HG02798 (cell line): ENCODE results near the gene ARHGAP27.

Source experiments
- ATAC-seq: cut with Tn5 transposase; IDR thresholded peaks from one replicate; pipeline ENCODE4 v1.9.1; 2021; ENCODE audit warnings: mild to moderate bottlenecking; ENCODE audit not compliant: unreplicated experiment, poor library complexity

Gene ARHGAP27

DNA sequence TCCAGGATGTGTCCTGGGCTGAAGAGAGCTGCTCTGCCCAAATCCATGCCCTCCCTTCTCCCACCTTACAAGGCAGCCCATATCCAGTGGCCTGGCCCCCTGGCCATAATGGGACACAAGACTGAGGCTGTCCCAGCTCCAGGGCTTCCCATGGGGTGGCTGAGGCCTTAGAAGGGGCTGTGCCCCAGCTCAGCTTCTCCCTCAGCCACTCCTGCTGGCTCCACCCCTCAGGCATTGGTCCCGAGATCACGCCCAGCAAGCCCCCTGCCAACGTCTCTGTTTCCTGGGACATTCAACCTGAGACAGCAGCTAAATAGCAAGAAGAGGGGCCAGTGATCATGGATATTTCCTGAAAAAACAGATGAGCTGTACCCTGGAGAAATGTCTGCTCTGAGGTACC is 43.3 kb downstream of the ARHGAP27 start:
- no peak for ATAC-seq

DNA sequence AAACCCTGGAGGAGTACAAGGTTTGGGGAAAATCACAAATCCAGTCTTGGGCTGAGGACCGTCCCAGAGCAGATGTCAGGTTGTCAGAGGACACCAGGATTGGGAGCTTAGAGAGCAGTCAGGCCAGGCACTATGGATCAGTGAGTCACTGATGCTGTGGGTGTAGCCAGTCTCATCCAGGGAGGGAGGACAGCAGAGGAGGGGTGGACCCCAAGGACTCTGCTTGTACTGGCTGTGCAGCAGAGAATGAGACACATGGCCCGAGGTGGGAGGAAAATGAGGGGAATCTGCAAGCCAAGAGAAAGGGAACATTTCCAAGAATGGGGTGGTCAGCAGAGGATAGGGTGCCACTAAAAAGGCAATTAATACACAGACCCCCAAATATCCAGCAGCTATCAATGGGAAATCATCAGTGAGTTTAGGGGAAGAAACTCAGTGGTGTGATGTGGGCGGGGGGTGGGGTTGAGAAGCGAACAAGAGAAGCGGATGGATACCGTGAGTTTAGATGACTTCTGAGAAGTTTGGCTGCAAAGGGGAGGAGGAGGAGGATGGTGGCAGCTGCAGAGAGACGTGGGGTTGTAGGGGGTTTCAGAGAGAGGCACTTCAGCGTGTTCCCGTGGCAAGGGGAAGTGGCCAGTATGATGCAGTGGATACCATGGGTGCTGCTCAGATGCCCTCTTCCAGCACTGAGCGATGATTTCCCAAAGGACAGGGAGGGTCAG is 43.9 kb downstream of the ARHGAP27 start:
- no peak for ATAC-seq

DNA sequence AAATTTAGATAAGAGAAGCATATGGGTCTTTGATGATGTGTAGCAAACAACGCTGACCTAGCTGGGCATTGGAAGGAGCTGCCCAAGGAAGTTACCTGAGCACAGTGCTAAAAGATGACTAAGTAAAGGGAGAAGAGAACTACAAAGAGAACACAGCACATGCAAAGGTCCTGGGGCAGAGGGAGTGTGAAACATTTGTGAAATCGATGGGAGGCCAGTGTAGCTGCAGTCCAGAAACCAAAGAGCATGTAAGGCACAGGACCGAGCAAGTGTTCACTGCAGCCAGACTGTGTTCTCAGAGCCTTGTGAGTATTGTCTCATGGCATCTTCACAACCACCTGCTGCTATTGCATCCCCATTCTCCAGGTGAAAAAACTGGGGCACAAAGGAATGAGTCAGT is 44.9 kb downstream of the ARHGAP27 start:
- ATAC-seq, result no peak

DNA sequence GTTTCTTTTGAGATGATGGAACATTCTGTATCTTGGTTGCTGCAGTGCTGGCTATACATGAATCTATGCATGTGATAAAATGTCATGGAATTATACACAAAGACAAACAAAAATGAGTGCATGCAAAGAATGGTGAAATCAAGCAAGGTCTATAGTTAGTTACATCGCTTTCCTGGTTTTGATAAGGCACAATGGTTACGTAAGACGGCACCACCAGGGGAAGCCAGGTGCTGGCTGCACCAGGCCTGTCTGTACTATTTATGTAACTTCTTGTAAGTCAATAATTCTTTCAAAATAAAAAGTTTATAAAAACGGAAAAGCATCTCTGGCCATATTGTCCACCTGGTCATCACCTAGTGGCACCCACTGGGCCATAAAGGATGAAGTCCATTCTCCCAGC is 46.5 kb downstream of the ARHGAP27 start:
- no peak for ATAC-seq

DNA sequence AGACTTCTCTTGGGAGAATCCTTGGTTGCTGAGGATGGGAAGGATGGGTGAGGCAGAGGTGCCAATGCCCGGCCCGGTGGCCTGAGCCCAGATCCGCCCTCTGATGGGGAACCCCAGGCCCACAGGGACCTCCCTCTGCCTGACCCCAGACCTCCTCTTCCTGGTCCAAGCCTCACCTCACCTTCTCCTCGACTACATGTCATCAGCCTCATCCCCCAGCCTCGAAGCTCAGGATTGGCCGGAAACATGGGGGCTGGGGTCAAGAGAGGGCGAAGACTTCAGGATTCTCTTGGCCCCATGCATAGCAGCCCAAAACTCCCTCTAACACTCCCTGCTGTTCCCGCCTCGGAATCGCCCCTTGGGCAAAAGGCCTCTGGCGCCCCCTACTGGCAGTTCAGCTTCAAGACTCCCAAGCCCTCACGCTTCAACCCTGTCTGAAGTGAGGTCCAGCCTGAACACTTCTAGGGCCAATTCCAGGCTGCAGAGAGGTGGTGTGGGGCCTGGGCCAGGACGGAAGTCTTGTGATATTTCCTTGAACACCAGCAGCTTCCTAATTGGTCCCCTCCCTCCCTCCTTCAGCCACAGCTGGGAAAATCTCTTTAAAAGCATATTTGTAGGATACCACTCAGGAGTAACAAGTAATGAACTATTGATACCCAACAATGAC is 47.2 kb downstream of the ARHGAP27 start:
- ATAC-seq, result peak; percentile 72

- ATAC-seq, result no peak
These were observed 47.8 kb downstream of the ARHGAP27 start for GRCh38 chr17:45384789-45385262.

DNA sequence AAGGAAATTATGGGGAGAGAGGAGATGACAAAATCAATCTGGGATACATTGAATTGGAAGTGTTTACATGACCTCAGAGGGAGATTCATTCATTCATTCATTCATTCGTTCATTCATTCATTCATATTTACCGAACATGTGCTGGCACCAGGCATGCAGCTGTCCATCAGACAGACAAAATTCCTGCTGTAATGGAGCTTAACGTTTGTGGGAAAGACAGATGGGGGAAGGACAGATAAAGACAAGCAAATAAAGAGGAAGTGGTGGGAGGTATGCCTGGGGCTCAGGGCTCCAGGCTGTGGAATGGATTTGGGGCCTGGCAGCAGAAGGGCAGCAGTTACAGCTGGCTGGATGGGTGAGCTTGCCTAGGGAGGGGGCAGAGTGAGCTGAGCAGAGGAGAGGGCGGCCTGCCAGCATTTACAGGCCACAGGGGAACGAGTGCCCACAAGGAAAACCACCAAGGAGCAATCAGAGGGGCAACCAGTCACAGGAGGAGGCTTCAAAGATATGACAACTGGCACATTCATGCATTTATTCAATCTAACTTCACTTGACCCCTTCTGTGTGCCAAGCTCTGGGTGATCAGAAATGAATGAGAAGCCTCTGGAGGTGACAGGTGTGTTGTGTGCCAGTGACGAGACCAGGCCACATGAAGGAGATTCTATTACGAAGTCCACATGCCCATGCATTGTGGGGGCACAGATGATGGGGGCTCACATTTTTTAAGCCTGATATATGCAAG is 48.5 kb downstream of the ARHGAP27 start:
- no peak for ATAC-seq

- ATAC-seq, result no peak
These were observed 49.7 kb downstream of the ARHGAP27 start for GRCh38 chr17:45383003-45383402.

- ATAC-seq, result no peak
These were observed 50.4 kb downstream of the ARHGAP27 start for GRCh38 chr17:45382226-45382625.

DNA sequence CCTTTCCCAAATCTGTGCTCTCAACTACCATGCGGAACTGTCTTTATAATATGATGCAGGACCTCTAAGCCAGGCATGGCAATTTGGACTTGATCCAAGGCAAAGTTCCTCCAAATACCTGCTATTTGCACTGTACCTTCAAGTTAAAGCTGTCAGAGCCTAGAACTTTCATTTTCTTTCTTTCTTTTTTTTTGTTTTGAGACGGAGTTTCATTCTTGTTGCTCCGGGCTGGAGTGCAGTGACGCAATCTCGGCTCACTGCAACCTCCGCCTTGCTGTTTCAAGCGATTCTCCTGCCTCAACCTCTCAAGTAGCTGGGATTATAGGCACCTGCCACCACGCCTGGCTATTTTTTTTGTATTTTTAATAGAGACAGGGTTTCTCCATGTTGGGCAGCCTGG is 51.7 kb downstream of the ARHGAP27 start:
- ATAC-seq, result no peak

DNA sequence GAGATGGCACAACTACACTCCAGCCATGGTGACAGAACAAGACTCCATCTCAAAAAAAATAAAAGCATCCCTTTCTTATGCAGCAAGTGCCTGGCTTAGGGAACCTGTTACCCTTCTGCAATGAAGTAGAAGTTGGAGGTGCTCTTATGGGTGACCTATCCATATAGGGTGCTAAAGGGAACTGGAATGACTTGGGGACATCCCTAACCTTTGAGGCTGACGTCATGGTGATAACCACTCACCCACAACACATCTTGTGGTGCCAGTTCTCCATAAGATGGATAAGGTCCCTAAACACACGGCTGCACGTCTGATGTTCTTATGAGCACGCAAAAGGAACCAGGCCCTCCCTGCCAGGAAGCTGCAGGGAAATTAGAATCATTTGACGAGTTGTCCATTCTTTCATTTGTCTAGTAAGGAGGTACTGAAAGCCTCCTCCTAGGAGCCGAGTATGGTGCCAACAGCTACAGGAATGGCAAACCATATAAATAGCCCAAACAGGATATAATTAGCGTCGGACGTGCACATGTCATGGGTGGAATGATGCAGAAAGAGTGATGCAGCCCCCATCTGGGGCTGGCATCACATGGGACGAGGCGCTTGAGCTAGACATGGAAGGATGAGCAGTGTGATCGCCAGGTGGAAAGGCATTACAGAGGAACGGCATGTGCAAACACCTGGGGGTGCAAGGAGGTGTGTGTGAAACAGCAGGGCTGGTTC is 52.5 kb downstream of the ARHGAP27 start:
- ATAC-seq, result no peak

DNA sequence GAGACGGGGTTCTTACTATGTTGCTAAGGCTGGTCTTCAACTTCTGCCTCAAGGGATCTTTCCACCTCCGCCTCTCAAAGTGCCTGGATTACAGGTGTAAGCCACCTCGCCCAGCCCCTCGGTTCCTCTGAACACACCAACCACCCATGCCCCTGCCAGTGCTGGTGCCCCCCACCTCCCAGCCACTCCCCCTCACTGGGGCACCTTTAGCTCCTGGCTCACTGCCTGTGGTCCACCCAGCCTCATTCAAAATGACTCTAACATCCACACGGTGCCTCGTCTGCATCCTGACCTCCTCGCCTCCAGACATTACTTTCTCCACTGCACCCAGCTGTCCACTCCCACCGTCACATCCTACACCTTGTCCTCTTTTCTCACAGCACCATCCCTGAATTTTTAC is 55.3 kb downstream of the ARHGAP27 start:
- ATAC-seq, result no peak

- ATAC-seq, result no peak
These were observed 56.3 kb downstream of the ARHGAP27 start for GRCh38 chr17:45376171-45377005.

GRCh38 chr17:45374501-45374900 is 58.2 kb downstream of the ARHGAP27 start:
- ATAC-seq, result no peak

DNA sequence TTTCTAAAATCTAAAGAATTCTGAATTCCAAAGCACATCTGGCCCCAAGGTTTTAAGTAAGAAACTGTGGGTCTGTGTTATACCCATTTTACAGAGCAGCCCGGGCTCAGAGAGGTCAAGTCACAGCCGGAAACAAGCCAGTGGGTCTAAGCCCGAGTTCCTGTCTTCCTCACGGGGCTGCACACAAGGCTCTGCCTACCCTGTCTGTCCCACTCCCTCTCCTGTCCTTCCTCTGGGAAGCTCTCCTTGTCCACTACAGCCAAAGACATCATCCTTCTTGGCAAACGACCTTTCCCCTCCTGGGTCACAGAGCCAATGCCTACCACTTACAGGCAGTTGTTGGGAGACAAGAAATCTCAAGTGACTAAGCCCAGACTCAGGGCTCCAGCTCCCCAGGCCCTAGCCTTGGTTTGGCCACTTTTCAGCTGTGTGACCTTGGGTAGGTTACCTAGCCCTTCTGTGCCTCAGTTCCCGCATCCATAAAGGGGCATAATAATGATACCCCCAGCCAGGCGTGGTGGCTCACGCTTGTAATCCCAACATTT is 60.3 kb downstream of the ARHGAP27 start:
- no peak for ATAC-seq

- ATAC-seq, result no peak
These were observed 61.0 kb downstream of the ARHGAP27 start for GRCh38 chr17:45371414-45372324.

GRCh38 chr17:45370949-45371413 is 61.7 kb downstream of the ARHGAP27 start:
- no peak for ATAC-seq

DNA sequence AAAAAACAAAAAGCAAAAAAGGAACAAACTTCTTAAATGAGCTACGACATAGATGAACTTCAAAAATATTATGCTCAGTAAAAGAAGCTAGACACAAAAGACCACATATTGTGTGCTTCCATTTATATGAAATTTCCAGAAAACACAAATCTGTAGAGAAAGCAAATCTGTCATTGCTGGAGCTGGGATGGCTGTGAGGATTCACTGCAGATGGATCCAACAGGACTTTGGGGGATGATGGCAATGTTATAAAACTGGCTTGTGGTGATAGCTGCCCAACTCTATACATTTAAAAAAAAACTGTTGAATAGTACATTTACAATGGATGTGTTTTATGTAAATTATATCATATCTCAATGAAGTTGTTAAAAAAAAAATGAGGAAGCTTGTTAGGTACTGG is 63.2 kb downstream of the ARHGAP27 start:
- no peak for ATAC-seq
